Smooth muscle cell (in vitro differentiated cells): ENCODE measurements around the gene PYROXD2. TPM values are rescaled to one million over a fixed set of nuclear protein-coding genes. Genes with fewer than 3 reads are reported as not detected.

ENCODE experiments used
- DNase-seq: peaks from one replicate; lab custom pipeline; 2025; ENCODE audit not compliant: unreplicated experiment; lab: John Stamatoyannopoulos, UW
- H2AFZ ChIP-seq: fragments of 200-600 bp; sonication (generic); 2 replicates; pipeline ENCODE4 v1.6.0; 2016; ENCODE audit warnings: antibody characterized with exemption, low read depth, mild to moderate bottlenecking
- H3F3A ChIP-seq: fragments of 200-600 bp; sonication (generic); 2 replicates; pipeline ENCODE4 v1.6.0; 2017; ENCODE audit warnings: antibody characterized with exemption, low read depth
- H3K27ac ChIP-seq: fragments of 200-600 bp; sonication (generic); 2 replicates; pipeline ENCODE4 v1.5.1; 2016; ENCODE audit warnings: low read depth, mild to moderate bottlenecking
- H3K27me3 ChIP-seq: fragments of 200-600 bp; sonication (generic); 2 replicates; pipeline ENCODE4 v1.6.1; 2016; ENCODE audit warnings: low read depth, mild to moderate bottlenecking
- H3K36me3 ChIP-seq: fragments of 200-600 bp; sonication (generic); 2 replicates; pipeline ENCODE4 v1.5.1; 2016; ENCODE audit warnings: low read depth
- H3K4me1 ChIP-seq: fragments of 200-600 bp; sonication (generic); 2 replicates; pipeline ENCODE4 v1.5.1; 2016; ENCODE audit warnings: low read depth
- H3K4me2 ChIP-seq: fragments of 200-600 bp; sonication (generic); 2 replicates; pipeline ENCODE4 v1.6.0; 2016; ENCODE audit warnings: mild to moderate bottlenecking
- H3K4me3 ChIP-seq: fragments of 200-600 bp; sonication (generic); 2 replicates; pipeline ENCODE4 v1.5.1; 2016; ENCODE audit warnings: mild to moderate bottlenecking
- H3K79me2 ChIP-seq: fragments of 200-600 bp; sonication (generic); 2 replicates; pipeline ENCODE4 v1.6.0; 2016; ENCODE audit warnings: low read depth, mild to moderate bottlenecking
- H3K9ac ChIP-seq: fragments of 200-600 bp; sonication (generic); 2 replicates; pipeline ENCODE4 v1.6.0; 2016; ENCODE audit warnings: low read depth
- H3K9me3 ChIP-seq: fragments of 200-600 bp; sonication (generic); replicated peaks from 2 replicates; pipeline ENCODE4 v1.5.1; 2016; ENCODE audit warnings: low read depth
- H4K20me1 ChIP-seq: fragments of 200-600 bp; sonication (generic); 2 replicates; pipeline ENCODE4 v1.6.0; 2016; ENCODE audit warnings: low read depth
- CTCF ChIP-seq: fragments of 200-600 bp; sonication (generic); IDR thresholded peaks from 2 replicates; pipeline ENCODE4 v1.5.1; 2017; ENCODE audit warnings: borderline replicate concordance, mild to moderate bottlenecking, antibody characterized with exemption; ENCODE audit not compliant: insufficient read depth, poor library complexity, severe bottlenecking
- WGBS: methylation state at CpG from one replicate; pipeline ENCODE4 v1.1.7; 2016; ENCODE audit warnings: low lambda C conversion rate; 5-methylcytosine and 5-hydroxymethylcytosine counted together
- polyA plus RNA-seq: library from polyadenylated mRNA; unstranded; fragments of >200 nt; fragmentation: Nextera tagmentation; extraction: Ambion mirVana; gene quantifications from 2 replicates; pipeline ENCODE4 v1.2.1, GENCODE V29; 2016
- total RNA-seq: library from RNA; depleted of rRNA; stranded (reverse); fragments of >200 nt; gene quantifications from 2 replicates; pipeline ENCODE4 v1.2.3, GENCODE V29; 2014

Gene PYROXD2
- total and polyA plus RNA-seq, 2 experiments from 2014 or later: 3.6 to 6.1 TPM

- H3K27me3 ChIP-seq: no peaks in the 10 kb centered on the region
- 94% methylated on average over 11 of the region's 11 CpGs for WGBS
- no peaks in the 10 kb centered on the region for H3F3A ChIP-seq
- H3K27ac ChIP-seq: no peak overlapping the region
- H3K4me3 ChIP-seq: no peak overlapping the region
- no peak overlapping the region for H3K4me2 ChIP-seq
- no peaks in the 10 kb centered on the region for H3K79me2 ChIP-seq
- no peak for DNase-seq
- TF ChIP-seq CTCF: no peak
- H2AFZ ChIP-seq: no peak overlapping the region
- H4K20me1 ChIP-seq: no peaks in the 10 kb centered on the region
- H3K4me1 ChIP-seq: peaks cover 9% of the 10 kb centered on the region
- H3K36me3 ChIP-seq: no peaks in the 10 kb centered on the region
- H3K9me3 ChIP-seq: no peaks in the 10 kb centered on the region
- H3K9ac ChIP-seq: no peak overlapping the region
Observed at GRCh38 chr10:98411166-98411565, 3.8 kb downstream of the PYROXD2 start.

- Histone ChIP-seq H4K20me1 (no peaks in the 10 kb centered on the region), H3K79me2 (no peaks in the 10 kb centered on the region), H3K27ac (no peak overlapping the region), H2AFZ (no peak overlapping the region), H3F3A (no peaks in the 10 kb centered on the region), H3K36me3 (no peaks in the 10 kb centered on the region), H3K9me3 (no peaks in the 10 kb centered on the region), H3K4me2 (no peak overlapping the region), H3K9ac (no peak overlapping the region), H3K27me3 (no peaks in the 10 kb centered on the region), H3K4me3 (no peak overlapping the region), H3K4me1 (peaks cover 9% of the 10 kb centered on the region)
- 96% methylated on average over 9 of the region's 10 CpGs for WGBS
- no peak for TF ChIP-seq CTCF
- DNase-seq: no peak
Observed at GRCh38 chr10:98410759-98411158, 4.2 kb downstream of the PYROXD2 start.

GRCh38 chr10:98410135-98410743 is 4.7 kb downstream of the PYROXD2 start:
- WGBS: 99% methylated on average over 4 of the region's 4 CpGs
- no peaks in the 10 kb centered on the region for H4K20me1 ChIP-seq
- no peak for TF ChIP-seq CTCF

GRCh38 chr10:98408799-98409198 is 6.2 kb downstream of the PYROXD2 start:
- Histone ChIP-seq H3K4me2 (no peak overlapping the region), H2AFZ (no peak overlapping the region), H3F3A (no peaks in the 10 kb centered on the region), H3K4me1 (no peaks in the 10 kb centered on the region), H3K4me3 (no peak overlapping the region), H3K36me3 (no peaks in the 10 kb centered on the region), H4K20me1 (no peaks in the 10 kb centered on the region), H3K9ac (no peak overlapping the region), H3K27me3 (no peaks in the 10 kb centered on the region), H3K27ac (no peak overlapping the region), H3K79me2 (no peaks in the 10 kb centered on the region), H3K9me3 (no peaks in the 10 kb centered on the region)
- DNase-seq: no peak
- WGBS: 98% methylated on average over 4 of the region's 4 CpGs
- no peak for TF ChIP-seq CTCF

More at GRCh38 chr10:98410135-98410743, 4.7 kb downstream of the PYROXD2 start:
- H3K4me3 ChIP-seq: no peak overlapping the region
- no peaks in the 10 kb centered on the region for H3K79me2 ChIP-seq
- no peak overlapping the region for H2AFZ ChIP-seq
- H3F3A ChIP-seq: no peaks in the 10 kb centered on the region
- peaks cover 9% of the 10 kb centered on the region for H3K4me1 ChIP-seq
- no peak overlapping the region for H3K27ac ChIP-seq
- DNase-seq: no peak
- H3K36me3 ChIP-seq: no peaks in the 10 kb centered on the region
- H3K4me2 ChIP-seq: no peak overlapping the region
- no peaks in the 10 kb centered on the region for H3K27me3 ChIP-seq
- no peaks in the 10 kb centered on the region for H3K9me3 ChIP-seq
- no peak overlapping the region for H3K9ac ChIP-seq
